OCI-LY7 (cell line): ENCODE results near the gene SCN5A.

Source experiments
- CTCF ChIP-seq: fragments of 200-600 bp; sonication (generic); conservative IDR thresholded peaks from 2 replicates; pipeline ENCODE4 v1.5.1; 2014; ENCODE audit warnings: mild to moderate bottlenecking, antibody characterized with exemption, low read length, moderate library complexity, mixed read lengths
- EZH2phosphoT487 ChIP-seq: fragments of 200-600 bp; sonication (generic); IDR thresholded peaks from 2 replicates; pipeline ENCODE4 v1.6.1; 2018; ENCODE audit warnings: low read depth, borderline replicate concordance, mild to moderate bottlenecking, mixed run types, antibody characterized with exemption, low read length, moderate library complexity, mixed read lengths

GRCh38 chr3:38519651-38520050 lies 129.8 kb downstream of the SCN5A start:
- no peak for TF ChIP-seq CTCF
- TF ChIP-seq EZH2phosphoT487: no peak
